Keratinocyte (primary cell): Measurements from ENCODE around the gene SMIM35. TPM values are rescaled to one million over a fixed set of nuclear protein-coding genes. Genes with fewer than 3 reads are reported as not detected.

Experiments used
- DNase-seq: peaks from one replicate; pipeline ENCODE4 v3.0.0-alpha.2; 2011; ENCODE audit warnings: low read depth, missing footprints, low spot score
- FAIRE-seq: peaks from 2 replicates; lab custom pipeline; 2011; peaks lifted over from hg19 to GRCh38; lab: Jason Lieb, UNC
- H2AFZ ChIP-seq: 2 replicates; pipeline ENCODE4 v1.6.0; 2012; ENCODE audit warnings: low read length, control low read depth, inconsistent platforms; ENCODE audit not compliant: control insufficient read depth
- H3K27ac ChIP-seq: 2 replicates; pipeline ENCODE4 v1.5.1; 2011; ENCODE audit warnings: low read length; ENCODE audit not compliant: control insufficient read depth, insufficient read depth
- H3K27me3 ChIP-seq: 3 replicates; pipeline ENCODE4 v1.6.0; 2011; ENCODE audit warnings: low read length; ENCODE audit not compliant: control insufficient read depth, insufficient read depth; ENCODE audit errors: extremely low read depth
- H3K36me3 ChIP-seq, 2 experiments: 2 replicates in 1 of 2; 3 replicates in 1 of 2; pipeline ENCODE4 v1.5.1; 2011; ENCODE audit warnings: low read length in 2 of 2, mild to moderate bottlenecking in 1 of 2; ENCODE audit not compliant: control insufficient read depth in 2 of 2, insufficient read depth in 2 of 2; ENCODE audit errors: extremely low read depth in 1 of 2
- H3K4me1 ChIP-seq: 3 replicates; pipeline ENCODE4 v1.5.1; 2011; ENCODE audit warnings: low read length; ENCODE audit not compliant: control insufficient read depth, insufficient read depth; ENCODE audit errors: extremely low read depth
- H3K4me2 ChIP-seq: 3 replicates; pipeline ENCODE4 v1.6.0; 2011; ENCODE audit warnings: low read depth, low read length; ENCODE audit not compliant: control insufficient read depth, insufficient read depth; ENCODE audit errors: extremely low read depth
- H3K4me3 ChIP-seq, 3 experiments: fragments of 200-600 bp in 1 of 3; sonication (generic) in 1 of 3; 2 replicates in 2 of 3; 3 replicates in 1 of 3; pipeline ENCODE4 v1.5.1; 2011 to 2016; ENCODE audit warnings: low read length in 3 of 3, mild to moderate bottlenecking in 3 of 3, control low read depth in 2 of 3, inconsistent platforms in 1 of 3, low read depth in 1 of 3, mixed read lengths in 1 of 3, mixed run types in 1 of 3, moderate library complexity in 1 of 3; ENCODE audit not compliant: control insufficient read depth in 2 of 3, insufficient read depth in 2 of 3; ENCODE audit errors: extremely low read depth in 1 of 3
- H3K79me2 ChIP-seq: 2 replicates; pipeline ENCODE4 v1.6.0; 2012; ENCODE audit warnings: low read length; ENCODE audit not compliant: control insufficient read depth, insufficient read depth
- H3K9ac ChIP-seq: 3 replicates; pipeline ENCODE4 v1.6.0; 2011; ENCODE audit warnings: low read length; ENCODE audit not compliant: control insufficient read depth, insufficient read depth; ENCODE audit errors: extremely low read depth
- H3K9me1 ChIP-seq: 3 replicates; pipeline ENCODE4 v1.6.0; 2011; ENCODE audit warnings: low read length; ENCODE audit not compliant: control insufficient read depth, insufficient read depth; ENCODE audit errors: extremely low read depth
- H3K9me3 ChIP-seq: 2 replicates; pipeline ENCODE4 v1.5.1; 2012; ENCODE audit warnings: low read depth, low read length; ENCODE audit not compliant: control insufficient read depth
- H4K20me1 ChIP-seq: 3 replicates; pipeline ENCODE4 v1.6.0; 2011; ENCODE audit warnings: low read length; ENCODE audit not compliant: control insufficient read depth, insufficient read depth; ENCODE audit errors: extremely low read depth
- EZH2 ChIP-seq: IDR thresholded peaks from one replicate; pipeline ENCODE4 v1.6.1; 2012; ENCODE audit warnings: inconsistent platforms, mild to moderate bottlenecking, low read length, moderate library complexity
- dilution Hi-C: fragments of 300-500 bp; cut with MboI; formaldehyde crosslinking; loops from one replicate; pipeline ENCODE4 v1.7.0; 2020; ENCODE audit warnings: low sequenced_read_pairs; ENCODE audit not compliant: extremely low pct_ligation_motif_present
- polyA plus RNA-seq, 5 experiments: library from polyadenylated mRNA; depleted of rRNA in 3 of 5; stranded (reverse) in 3 of 5; stranded (forward) in 1 of 5; unstranded in 1 of 5; fragments of >200 nt; gene quantifications; 1 replicate in 1 of 5; 2 replicates in 3 of 5; 3 replicates in 1 of 5; pipeline versions ENCODE4 v1.2.1 to v1.2.3, GENCODE V29; 2011 to 2012; ENCODE audit warnings: missing spikeins in 2 of 5, low read depth in 1 of 5, low replicate concordance in 1 of 5
- TF ChIP-seq, protein P1 (sequence below), 3 experiments: IDR thresholded peaks in 1 of 3; conservative IDR thresholded peaks in 1 of 3; optimal IDR thresholded peaks in 1 of 3; 2 replicates in 2 of 3; 3 replicates in 1 of 3; pipeline versions ENCODE3 to v1.5.1; 2011; ENCODE audit warnings: low read length in 3 of 3, mild to moderate bottlenecking in 3 of 3, moderate library complexity in 2 of 3, control low read depth in 1 of 3, inconsistent platforms in 1 of 3; ENCODE audit not compliant: insufficient read depth in 2 of 3; ENCODE audit errors: extremely low read depth in 1 of 3

The SMIM35 gene
- polyA plus RNA-seq, 1 donor (not counting 4 experiments of a cell fraction or from before 2014, with no cell fraction given) = not detected

DNA sequence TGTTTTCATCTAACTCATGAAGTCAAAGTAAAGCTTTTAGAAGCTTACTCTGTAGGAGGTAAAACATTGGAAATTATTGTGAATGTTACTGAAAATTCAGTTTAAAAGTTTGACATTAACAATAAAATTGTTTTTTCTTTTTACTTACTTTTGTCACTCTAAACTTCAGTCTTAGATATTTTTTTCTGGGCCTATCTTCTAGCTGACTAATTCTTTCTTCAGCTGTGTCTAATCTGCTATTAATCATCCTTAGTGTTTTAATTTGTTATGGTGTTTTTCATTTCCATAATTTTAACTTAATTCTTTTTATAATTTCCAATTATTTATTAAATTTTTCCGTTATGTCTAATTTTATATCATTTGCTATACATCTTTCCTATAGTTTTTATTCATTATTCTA, 65.6 kb downstream of the SMIM35 start:
- DNase-seq (no peak), FAIRE-seq (no peak)
- H3K9ac ChIP-seq = no peak overlapping the region
- no peak overlapping the region for H3K4me2 ChIP-seq
- dilution Hi-C loops = no loop called here
- no peaks in the 10 kb centered on the region for H3K9me3 ChIP-seq
- no peak overlapping the region for H3K27ac ChIP-seq
- H3K27me3 ChIP-seq = peaks cover 3% of the 10 kb centered on the region
- H3K9me1 ChIP-seq = no peaks in the 10 kb centered on the region
- H4K20me1 ChIP-seq = no peaks in the 10 kb centered on the region
- no peak overlapping the region for H3K4me3 ChIP-seq
- H3K79me2 ChIP-seq = no peaks in the 10 kb centered on the region
- no peaks in the 10 kb centered on the region for H3K36me3 ChIP-seq
- TF ChIP-seq, protein P1, sequence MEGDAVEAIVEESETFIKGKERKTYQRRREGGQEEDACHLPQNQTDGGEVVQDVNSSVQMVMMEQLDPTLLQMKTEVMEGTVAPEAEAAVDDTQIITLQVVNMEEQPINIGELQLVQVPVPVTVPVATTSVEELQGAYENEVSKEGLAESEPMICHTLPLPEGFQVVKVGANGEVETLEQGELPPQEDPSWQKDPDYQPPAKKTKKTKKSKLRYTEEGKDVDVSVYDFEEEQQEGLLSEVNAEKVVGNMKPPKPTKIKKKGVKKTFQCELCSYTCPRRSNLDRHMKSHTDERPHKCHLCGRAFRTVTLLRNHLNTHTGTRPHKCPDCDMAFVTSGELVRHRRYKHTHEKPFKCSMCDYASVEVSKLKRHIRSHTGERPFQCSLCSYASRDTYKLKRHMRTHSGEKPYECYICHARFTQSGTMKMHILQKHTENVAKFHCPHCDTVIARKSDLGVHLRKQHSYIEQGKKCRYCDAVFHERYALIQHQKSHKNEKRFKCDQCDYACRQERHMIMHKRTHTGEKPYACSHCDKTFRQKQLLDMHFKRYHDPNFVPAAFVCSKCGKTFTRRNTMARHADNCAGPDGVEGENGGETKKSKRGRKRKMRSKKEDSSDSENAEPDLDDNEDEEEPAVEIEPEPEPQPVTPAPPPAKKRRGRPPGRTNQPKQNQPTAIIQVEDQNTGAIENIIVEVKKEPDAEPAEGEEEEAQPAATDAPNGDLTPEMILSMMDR (optimal IDR thresholded peaks at IDR 0.05 in 1 of 3, IDR thresholded peaks at IDR 0.05 in 1 of 3, conservative IDR thresholded peaks at IDR 0.05 in 1 of 3; ENCODE audit: extremely low read depth in 1 of 3, insufficient read depth in 2 of 3, low read length in 3 of 3) = no peak
- no peak for TF ChIP-seq EZH2
- H3K4me1 ChIP-seq = no peaks in the 10 kb centered on the region
- no peak overlapping the region for H2AFZ ChIP-seq

DNA sequence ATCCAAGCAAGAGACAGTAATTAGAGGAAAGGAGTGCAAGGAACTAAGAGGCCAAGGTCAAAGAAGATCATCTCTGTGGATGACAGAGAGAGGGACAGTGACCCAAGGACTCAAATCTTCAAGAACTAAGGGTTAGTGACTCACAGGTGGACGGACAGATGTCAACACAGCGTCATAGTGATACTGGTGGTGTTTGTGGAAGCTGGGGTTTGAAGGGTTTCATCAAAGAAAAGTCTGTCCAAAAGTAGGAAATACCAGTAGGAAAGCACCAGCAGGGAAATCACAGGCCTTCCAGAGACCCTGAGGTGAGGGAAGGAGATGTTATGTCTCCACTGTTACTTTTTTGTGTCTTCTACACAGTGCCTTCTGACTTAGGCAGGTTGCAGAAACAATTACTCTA, 68.4 kb downstream of the SMIM35 start:
- no peak overlapping the region for H3K4me3 ChIP-seq
- dilution Hi-C loops = no loop called here
- TF ChIP-seq, protein P1 (optimal IDR thresholded peaks at IDR 0.05 in 1 of 3, IDR thresholded peaks at IDR 0.05 in 1 of 3, conservative IDR thresholded peaks at IDR 0.05 in 1 of 3; ENCODE audit: extremely low read depth in 1 of 3, insufficient read depth in 2 of 3, low read length in 3 of 3) = no peak
- TF ChIP-seq EZH2 = no peak

More for the DNA sequence above, 68.4 kb downstream of the SMIM35 start:
- no peaks in the 10 kb centered on the region for H3K4me1 ChIP-seq
- no peak overlapping the region for H3K4me2 ChIP-seq
- no peaks in the 10 kb centered on the region for H3K79me2 ChIP-seq
- no peak overlapping the region for H2AFZ ChIP-seq
- H4K20me1 ChIP-seq = no peaks in the 10 kb centered on the region
- H3K9ac ChIP-seq = no peak overlapping the region
- no peaks in the 10 kb centered on the region for H3K36me3 ChIP-seq
- peaks cover 4% of the 10 kb centered on the region for H3K27me3 ChIP-seq
- no peaks in the 10 kb centered on the region for H3K9me3 ChIP-seq
- no peak for DNase-seq
- FAIRE-seq = no peak
- H3K9me1 ChIP-seq = no peaks in the 10 kb centered on the region
- no peak overlapping the region for H3K27ac ChIP-seq
